ENCODE measurements around the gene CPT1C. TPM values are rescaled to one million over a fixed set of nuclear protein-coding genes. Genes with fewer than 3 reads are reported as not detected.

The CPT1C gene
- total and polyA plus RNA-seq, 2 of the 8 experiments (the other 6 are each of a cell fraction or from before 2014, with no cell fraction given) = 79.6 to 91.8 TPM

DNA sequence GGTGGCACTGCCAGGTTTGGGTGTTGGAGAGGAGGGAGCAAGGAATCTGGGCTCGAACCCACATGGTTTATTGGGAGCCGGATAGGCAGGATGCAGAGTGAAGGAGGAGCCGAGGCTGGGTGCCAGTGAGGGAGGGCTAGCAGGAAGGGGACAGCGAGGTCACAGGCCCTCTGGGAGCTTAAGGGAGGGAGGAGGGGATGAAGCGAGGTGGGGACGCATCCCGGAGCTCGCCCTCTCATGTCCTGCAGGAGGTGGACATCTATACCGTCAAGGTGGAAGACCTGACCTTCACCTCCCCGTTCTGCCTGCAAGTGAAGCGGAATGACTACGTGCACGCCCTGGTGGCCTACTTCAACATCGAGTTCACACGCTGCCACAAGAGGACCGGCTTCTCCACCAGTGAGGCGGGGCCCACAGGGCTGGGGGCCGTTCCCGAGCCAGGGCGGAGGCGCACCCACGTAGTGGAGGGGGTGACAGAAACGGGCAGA lies 5.0 kb upstream of the CPT1C start:
- Histone ChIP-seq H2BK5ac (ENCODE audit: low read depth, low read length) (no peak overlapping the region), H3K9me3 (ENCODE audit: insufficient read depth in 2 of 2, low read depth in 1 of 2, low read length in 1 of 2) (no peaks in the 10 kb centered on the region), H2BK15ac (ENCODE audit: low read length) (no peak overlapping the region), H2AFZ (ENCODE audit: low read length) (no peak overlapping the region), H4K5ac (ENCODE audit: insufficient read length, low read depth, low read length) (no peak overlapping the region), H3K79me1 (ENCODE audit: low read depth, low read length) (peaks cover 14% of the 10 kb centered on the region), H2AK5ac (ENCODE audit: low read depth, low read length) (no peak overlapping the region), H3K18ac (ENCODE audit: extremely low read depth, low read length) (no peak overlapping the region), H3K36me3 (ENCODE audit: control insufficient read depth in 2 of 4, insufficient read depth in 4 of 4, low read length in 3 of 4) (peaks cover 26 to 59% (median 42%) of the 10 kb centered on the region in 4 experiments), H3K23me2 (ENCODE audit: low read depth, low read length) (peaks cover 11% of the 10 kb centered on the region), H3K9ac (replicated peaks in 1 of 4; ENCODE audit: extremely low read depth in 1 of 4, low read depth in 3 of 4, low read length in 3 of 4) (no peak overlapping the region), H2BK20ac (ENCODE audit: low read length) (no peak overlapping the region), H4K91ac (replicated peaks; ENCODE audit: insufficient read length, low read length) (no peak overlapping the region), H3K56ac (replicated peaks; ENCODE audit: insufficient read length, low read depth, low read length) (no peak overlapping the region), H3K27ac (ENCODE audit: low read depth, low read length) (no peak overlapping the region), H2BK120ac (replicated peaks; ENCODE audit: low read depth, low read length) (no peak overlapping the region), H3K79me2 (ENCODE audit: control insufficient read depth in 1 of 2, insufficient read depth in 2 of 2, low read length in 2 of 2) (peaks cover 0 to 20% of the 10 kb centered on the region in 2 experiments; a peak in 2 of 4 replicates), H3K4ac (replicated peaks; ENCODE audit: insufficient read length, low read depth, low read length) (no peak overlapping the region), H4K8ac (ENCODE audit: extremely low read depth, insufficient read depth, low read length) (peak overlapping the region; percentile 23; the same call in 1 of the 2 replicates), H4K20me1 (replicated peaks in 1 of 2; ENCODE audit: control insufficient read depth in 1 of 2, insufficient read depth in 2 of 2, low read length in 2 of 2) (peaks cover 27 to 49% of the 10 kb centered on the region in 2 experiments), H2BK12ac (ENCODE audit: low read depth, low read length) (no peak overlapping the region), H3K4me2 (ENCODE audit: insufficient read depth in 1 of 2, low read depth in 2 of 2, low read length in 2 of 2) (no peak overlapping the region), H3K14ac (ENCODE audit: insufficient read length) (no peak overlapping the region), H3K4me3 (ENCODE audit: extremely low read depth in 1 of 4, insufficient read depth in 2 of 4, low read depth in 3 of 4, low read length in 4 of 4) (no peak overlapping the region), H3K23ac (ENCODE audit: insufficient read length) (no peak overlapping the region), H3K4me1 (replicated peaks in 1 of 4; ENCODE audit: control insufficient read depth in 3 of 4, insufficient read depth in 4 of 4, low read length in 3 of 4) (peaks cover 0 to 17% (median 12%) of the 10 kb centered on the region in 4 experiments; a peak in 6 of 7 replicates), H3K27me3 (replicated peaks in 1 of 4; ENCODE audit: control insufficient read depth in 3 of 4, extremely low read depth in 1 of 4, insufficient read depth in 3 of 4, low read length in 3 of 4) (no peaks in the 10 kb centered on the region)
- FAIRE-seq (no peak), DNase-seq (ENCODE audit: low read depth in 1 of 2, low spot score in 2 of 2) (no peak)
- ChIA-PET CTCF (ENCODE audit: partially characterized antibody) (interaction anchor here (1.1 to 2.8 kb wide), 6 partner anchors 9 to 44 kb away, joined by 3 to 10 read pairs (median 5); partner anchors contain the start of gene SCAF1), POLR2A (ENCODE audit: partially characterized antibody) (interaction anchor here (1.2 to 12.2 kb wide), 8 partner anchors 7 to 96 kb away, joined by 3 to 168 read pairs (median 4); partner anchors contain the start of gene PRMT1)
- 96% methylated on average over 23 of the region's 23 CpGs; no CpG with 5 or more reads in 1 of the 2 experiments for WGBS, 2 experiments (ENCODE audit: extremely low coverage in 1 of 2, insufficient coverage in 1 of 2, insufficient read length in 1 of 2, insufficient replicate concordance in 2 of 2, low coverage in 1 of 2, low lambda C conversion rate in 2 of 2, missing lambda C conversion rate in 1 of 2)
- peak; percentile 76 for TF ChIP-seq POLR2AphosphoS5 (IDR thresholded peaks at IDR 0.05; ENCODE audit: low read depth, low read length)
- TF ChIP-seq POLR2A (IDR thresholded peaks at IDR 0.05; ENCODE audit: control extremely low read depth in 1 of 2, low read depth in 2 of 2, low read length in 2 of 2) = peak in 1 of 2 experiments; percentile 36; a peak in 1 of 3 replicates
- TF ChIP-seq CBX5 (IDR thresholded peaks at IDR 0.05; ENCODE audit: low read depth, low read length) = no peak
- TF ChIP-seq RXRA (IDR thresholded peaks at IDR 0.05; ENCODE audit: insufficient read depth, low read depth, low read length) = no peak
- no peak for TF ChIP-seq RAD21 (IDR thresholded peaks at IDR 0.05 in 1 of 2, conservative IDR thresholded peaks at IDR 0.05 in 1 of 2; ENCODE audit: low read depth in 2 of 2, low read length in 2 of 2)

All from H1 (cell line).